GM11168 (cell line): ENCODE measurements around the gene SERAC1.

Experiments used
- in situ Hi-C: fragments of 300-500 bp; cut with MboI; formaldehyde crosslinking; loops from one replicate; pipeline ENCODE4 v1.12.0; 2022; ENCODE audit warnings: low sequenced_read_pairs; ENCODE audit not compliant: unreplicated experiment

Gene SERAC1

GRCh38 chr6:158064725-158065251 is 103.3 kb downstream of the SERAC1 start:
- in situ Hi-C loops, result no loop called here

GRCh38 chr6:158063736-158064135 is 104.3 kb downstream of the SERAC1 start:
- in situ Hi-C loops, result no loop called here

GRCh38 chr6:158061709-158062461 is 106.2 kb downstream of the SERAC1 start:
- in situ Hi-C loops, result no loop called here

- in situ Hi-C loops, result no loop called here
Observed at GRCh38 chr6:158061361-158061708, 106.7 kb downstream of the SERAC1 start.

- in situ Hi-C loops, result no loop called here
Observed at GRCh38 chr6:158060455-158061360, 107.4 kb downstream of the SERAC1 start.
